ENCODE data around the gene ESPNL.

GRCh38 chr2:238119756-238120462 lies 19.8 kb downstream of the ESPNL start:
- TF ChIP-seq, protein P1, sequence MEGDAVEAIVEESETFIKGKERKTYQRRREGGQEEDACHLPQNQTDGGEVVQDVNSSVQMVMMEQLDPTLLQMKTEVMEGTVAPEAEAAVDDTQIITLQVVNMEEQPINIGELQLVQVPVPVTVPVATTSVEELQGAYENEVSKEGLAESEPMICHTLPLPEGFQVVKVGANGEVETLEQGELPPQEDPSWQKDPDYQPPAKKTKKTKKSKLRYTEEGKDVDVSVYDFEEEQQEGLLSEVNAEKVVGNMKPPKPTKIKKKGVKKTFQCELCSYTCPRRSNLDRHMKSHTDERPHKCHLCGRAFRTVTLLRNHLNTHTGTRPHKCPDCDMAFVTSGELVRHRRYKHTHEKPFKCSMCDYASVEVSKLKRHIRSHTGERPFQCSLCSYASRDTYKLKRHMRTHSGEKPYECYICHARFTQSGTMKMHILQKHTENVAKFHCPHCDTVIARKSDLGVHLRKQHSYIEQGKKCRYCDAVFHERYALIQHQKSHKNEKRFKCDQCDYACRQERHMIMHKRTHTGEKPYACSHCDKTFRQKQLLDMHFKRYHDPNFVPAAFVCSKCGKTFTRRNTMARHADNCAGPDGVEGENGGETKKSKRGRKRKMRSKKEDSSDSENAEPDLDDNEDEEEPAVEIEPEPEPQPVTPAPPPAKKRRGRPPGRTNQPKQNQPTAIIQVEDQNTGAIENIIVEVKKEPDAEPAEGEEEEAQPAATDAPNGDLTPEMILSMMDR (IDR thresholded peaks at IDR 0.05): no peak
- TF ChIP-seq POLR2A (IDR thresholded peaks at IDR 0.05): no peak
- TF ChIP-seq EP300 (IDR thresholded peaks at IDR 0.05): no peak
